WTC11 (cell line): ENCODE measurements around the gene HTR4.

Source experiments
- JUN ChIP-seq: sonication (generic); formaldehyde crosslinking; IDR thresholded peaks from 2 replicates; pipeline ENCODE4 v1.8.0; 2023; ENCODE audit warnings: mild to moderate bottlenecking, missing genetic modification reagents
- PRRX2 ChIP-seq: fragments of 250-450 bp; sonication (Bioruptor Pico); IDR thresholded peaks from 2 replicates; pipeline ENCODE4 v1.8.0; 2021; ENCODE audit warnings: mild to moderate bottlenecking
- ZBTB21 ChIP-seq: sonication (generic); formaldehyde crosslinking; IDR thresholded peaks from 2 replicates; pipeline ENCODE4 v1.8.1; 2023; ENCODE audit warnings: mild to moderate bottlenecking, missing genetic modification reagents, borderline replicate concordance
- ZNF317 ChIP-seq: sonication (generic); formaldehyde crosslinking; IDR thresholded peaks from 2 replicates; pipeline ENCODE4 v1.8.1; 2023; ENCODE audit warnings: low read depth, mild to moderate bottlenecking, moderate library complexity, missing genetic modification reagents, borderline replicate concordance
- ZNF671 ChIP-seq: fragments of 250-450 bp; sonication (Bioruptor Pico); IDR thresholded peaks from 2 replicates; pipeline ENCODE4 v1.8.0; 2021; ENCODE audit warnings: mild to moderate bottlenecking
- TF ChIP-seq, protein P1 (sequence below): fragments of 200-600 bp; IDR thresholded peaks from 2 replicates; pipeline ENCODE4 v1.8.0; 2022; ENCODE audit warnings: antibody characterized with exemption
- TF ChIP-seq, protein P2 (sequence below): sonication (generic); formaldehyde crosslinking; IDR thresholded peaks from 2 replicates; pipeline ENCODE4 v1.8.1; 2023; ENCODE audit warnings: mild to moderate bottlenecking, moderate library complexity, missing genetic modification reagents
- TF ChIP-seq, protein P3 (sequence below): sonication (generic); formaldehyde crosslinking; IDR thresholded peaks from 2 replicates; pipeline ENCODE4 v1.8.0; 2022; ENCODE audit warnings: mild to moderate bottlenecking, missing genetic modification reagents

DNA sequence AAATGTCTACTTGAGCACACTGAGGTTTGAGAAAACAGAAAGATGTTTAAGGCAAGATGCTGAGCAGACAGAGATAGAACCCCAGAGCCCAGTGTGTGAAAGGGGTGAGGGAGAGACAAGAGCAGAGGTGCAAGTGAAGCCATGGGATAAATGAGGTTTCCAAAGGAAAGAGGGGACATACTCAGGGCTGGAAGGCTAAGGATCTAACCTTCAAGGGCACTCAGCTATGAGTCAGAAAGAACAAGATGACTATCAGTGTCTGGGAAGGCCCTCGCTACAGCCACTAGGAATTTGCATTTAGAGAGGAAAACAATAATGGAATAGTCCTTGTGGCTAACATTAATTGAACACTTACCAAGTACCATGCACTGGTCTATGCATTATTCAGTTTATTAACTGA, 113.7 kb downstream of the HTR4 start:
- TF ChIP-seq PRRX2 (CRISPR knock-in tag) (no peak), ZNF671 (CRISPR knock-in tag) (no peak), ZBTB21 (no peak), ZNF317 (CRISPR knock-in tag) (no peak), JUN (CRISPR knock-in tag) (no peak)
- TF ChIP-seq, protein P1, sequence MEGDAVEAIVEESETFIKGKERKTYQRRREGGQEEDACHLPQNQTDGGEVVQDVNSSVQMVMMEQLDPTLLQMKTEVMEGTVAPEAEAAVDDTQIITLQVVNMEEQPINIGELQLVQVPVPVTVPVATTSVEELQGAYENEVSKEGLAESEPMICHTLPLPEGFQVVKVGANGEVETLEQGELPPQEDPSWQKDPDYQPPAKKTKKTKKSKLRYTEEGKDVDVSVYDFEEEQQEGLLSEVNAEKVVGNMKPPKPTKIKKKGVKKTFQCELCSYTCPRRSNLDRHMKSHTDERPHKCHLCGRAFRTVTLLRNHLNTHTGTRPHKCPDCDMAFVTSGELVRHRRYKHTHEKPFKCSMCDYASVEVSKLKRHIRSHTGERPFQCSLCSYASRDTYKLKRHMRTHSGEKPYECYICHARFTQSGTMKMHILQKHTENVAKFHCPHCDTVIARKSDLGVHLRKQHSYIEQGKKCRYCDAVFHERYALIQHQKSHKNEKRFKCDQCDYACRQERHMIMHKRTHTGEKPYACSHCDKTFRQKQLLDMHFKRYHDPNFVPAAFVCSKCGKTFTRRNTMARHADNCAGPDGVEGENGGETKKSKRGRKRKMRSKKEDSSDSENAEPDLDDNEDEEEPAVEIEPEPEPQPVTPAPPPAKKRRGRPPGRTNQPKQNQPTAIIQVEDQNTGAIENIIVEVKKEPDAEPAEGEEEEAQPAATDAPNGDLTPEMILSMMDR, result no peak
- TF ChIP-seq, protein P2, sequence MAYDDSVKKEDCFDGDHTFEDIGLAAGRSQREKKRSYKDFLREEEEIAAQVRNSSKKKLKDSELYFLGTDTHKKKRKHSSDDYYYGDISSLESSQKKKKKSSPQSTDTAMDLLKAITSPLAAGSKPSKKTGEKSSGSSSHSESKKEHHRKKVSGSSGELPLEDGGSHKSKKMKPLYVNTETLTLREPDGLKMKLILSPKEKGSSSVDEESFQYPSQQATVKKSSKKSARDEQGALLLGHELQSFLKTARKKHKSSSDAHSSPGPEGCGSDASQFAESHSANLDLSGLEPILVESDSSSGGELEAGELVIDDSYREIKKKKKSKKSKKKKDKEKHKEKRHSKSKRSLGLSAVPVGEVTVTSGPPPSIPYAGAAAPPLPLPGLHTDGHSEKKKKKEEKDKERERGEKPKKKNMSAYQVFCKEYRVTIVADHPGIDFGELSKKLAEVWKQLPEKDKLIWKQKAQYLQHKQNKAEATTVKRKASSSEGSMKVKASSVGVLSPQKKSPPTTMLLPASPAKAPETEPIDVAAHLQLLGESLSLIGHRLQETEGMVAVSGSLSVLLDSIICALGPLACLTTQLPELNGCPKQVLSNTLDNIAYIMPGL (CRISPR knock-in tag), result no peak
- TF ChIP-seq, protein P3, sequence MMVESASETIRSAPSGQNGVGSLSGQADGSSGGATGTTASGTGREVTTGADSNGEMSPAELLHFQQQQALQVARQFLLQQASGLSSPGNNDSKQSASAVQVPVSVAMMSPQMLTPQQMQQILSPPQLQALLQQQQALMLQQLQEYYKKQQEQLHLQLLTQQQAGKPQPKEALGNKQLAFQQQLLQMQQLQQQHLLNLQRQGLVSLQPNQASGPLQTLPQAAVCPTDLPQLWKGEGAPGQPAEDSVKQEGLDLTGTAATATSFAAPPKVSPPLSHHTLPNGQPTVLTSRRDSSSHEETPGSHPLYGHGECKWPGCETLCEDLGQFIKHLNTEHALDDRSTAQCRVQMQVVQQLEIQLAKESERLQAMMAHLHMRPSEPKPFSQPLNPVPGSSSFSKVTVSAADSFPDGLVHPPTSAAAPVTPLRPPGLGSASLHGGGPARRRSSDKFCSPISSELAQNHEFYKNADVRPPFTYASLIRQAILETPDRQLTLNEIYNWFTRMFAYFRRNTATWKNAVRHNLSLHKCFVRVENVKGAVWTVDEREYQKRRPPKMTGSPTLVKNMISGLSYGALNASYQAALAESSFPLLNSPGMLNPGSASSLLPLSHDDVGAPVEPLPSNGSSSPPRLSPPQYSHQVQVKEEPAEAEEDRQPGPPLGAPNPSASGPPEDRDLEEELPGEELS, result no peak
